Activated T-helper 17 cell treated with anti-CD3 and anti-CD28 coated beads, Interleukin-2, amount 50 U/mL, for 72 hours (primary cell): Measurements from ENCODE around the gene CTDSP1. TPM values are rescaled to one million over a fixed set of nuclear protein-coding genes. Genes with fewer than 3 reads are reported as not detected.

Experiments
- ATAC-seq: fragments of 150-1000 bp; cut with Tn5 transposase; replicated peaks from 2 replicates; pipeline ENCODE4 v1.10.0; 2021; ENCODE audit warnings: mild to moderate bottlenecking, moderate library complexity
- H3K27ac Mint-ChIP-seq: one replicate; pipeline ENCODE4 v1.8.0; 2022; ENCODE audit warnings: mixed read lengths
- H3K27me3 Mint-ChIP-seq: one replicate; pipeline ENCODE4 v1.8.0; 2022; ENCODE audit warnings: mixed read lengths
- H3K36me3 Mint-ChIP-seq: one replicate; pipeline ENCODE4 v1.8.0; 2022; ENCODE audit warnings: low read depth, mild to moderate bottlenecking, mixed read lengths
- H3K4me1 Mint-ChIP-seq: one replicate; pipeline ENCODE4 v1.8.0; 2022; ENCODE audit warnings: mixed read lengths
- H3K4me3 Mint-ChIP-seq: one replicate; pipeline ENCODE4 v1.8.0; 2022; ENCODE audit warnings: mild to moderate bottlenecking, mixed read lengths
- H3K9me3 Mint-ChIP-seq: one replicate; pipeline ENCODE4 v1.8.0; 2022; ENCODE audit warnings: mixed read lengths
- total RNA-seq, 2 donors: library from RNA; stranded (reverse); gene quantifications; one replicate each; pipeline ENCODE4 v1.2.3, GENCODE V29; 2022

CTDSP1 gene
- total RNA-seq, 2 donors from 2014 or later: 126 to 197 TPM

GRCh38 chr2:218436992-218437391, 37.3 kb downstream of the CTDSP1 start:
- no peaks in the 10 kb centered on the region for H3K9me3 Mint-ChIP-seq
- H3K27me3 Mint-ChIP-seq: no peaks in the 10 kb centered on the region
- no peak overlapping the region for H3K27ac Mint-ChIP-seq
- no peak overlapping the region for H3K4me3 Mint-ChIP-seq
- ATAC-seq: no peak
- H3K4me1 Mint-ChIP-seq: no peaks in the 10 kb centered on the region
- no peaks in the 10 kb centered on the region for H3K36me3 Mint-ChIP-seq

DNA sequence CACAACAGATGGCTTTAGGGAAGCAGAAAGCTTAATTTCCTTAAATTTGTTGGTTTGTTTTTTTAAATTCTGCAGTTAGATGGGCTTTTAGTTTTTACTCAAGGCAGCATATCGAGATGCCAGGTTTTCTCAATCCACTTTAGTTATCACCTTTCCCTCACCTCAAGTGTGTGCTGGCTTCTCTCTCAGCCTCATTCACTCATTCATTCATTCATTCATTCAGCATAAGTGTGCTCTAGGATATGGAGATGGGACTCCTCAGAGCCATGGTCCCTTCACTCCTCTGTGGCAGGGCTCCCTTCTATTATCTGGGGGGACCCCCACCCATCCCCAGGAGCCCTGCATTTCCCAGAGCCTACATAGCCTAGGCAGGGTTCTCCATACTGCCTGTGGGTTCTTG, 38.3 kb downstream of the CTDSP1 start:
- Mint-ChIP-seq H3K27ac (no peak overlapping the region), H3K4me3 (no peak overlapping the region)

DNA sequence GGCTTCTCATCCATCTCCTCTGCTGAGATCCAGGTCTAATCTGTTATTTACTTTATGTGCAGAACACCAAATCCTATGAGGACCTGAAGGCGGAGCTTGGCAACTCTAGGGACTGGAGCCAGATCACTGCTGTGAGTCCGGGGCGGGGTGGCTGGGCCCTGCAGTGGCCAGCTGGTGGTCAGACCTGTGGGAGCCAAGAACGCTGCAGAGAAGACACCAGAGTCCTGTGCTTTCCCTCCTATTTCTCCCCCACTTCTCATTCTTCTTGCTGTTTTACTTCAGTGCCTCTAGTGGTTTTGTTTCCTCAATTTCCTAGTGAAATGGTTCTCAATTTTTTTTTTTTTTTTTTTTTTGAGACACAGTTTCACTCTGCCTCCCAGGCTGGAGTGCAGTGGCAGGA, 38.9 kb downstream of the CTDSP1 start:
- no peaks in the 10 kb centered on the region for H3K36me3 Mint-ChIP-seq
- no peak for ATAC-seq
- H3K27me3 Mint-ChIP-seq: no peaks in the 10 kb centered on the region
- no peak overlapping the region for H3K27ac Mint-ChIP-seq
- H3K9me3 Mint-ChIP-seq: no peaks in the 10 kb centered on the region
- H3K4me3 Mint-ChIP-seq: no peak overlapping the region
- H3K4me1 Mint-ChIP-seq: no peaks in the 10 kb centered on the region

More for the DNA sequence above, 38.3 kb downstream of the CTDSP1 start:
- no peaks in the 10 kb centered on the region for H3K27me3 Mint-ChIP-seq
- no peaks in the 10 kb centered on the region for H3K4me1 Mint-ChIP-seq
- H3K36me3 Mint-ChIP-seq: no peaks in the 10 kb centered on the region
- no peaks in the 10 kb centered on the region for H3K9me3 Mint-ChIP-seq
- no peak for ATAC-seq

GRCh38 chr2:218444692-218445357, 45.2 kb downstream of the CTDSP1 start:
- Mint-ChIP-seq H3K4me3 (no peak overlapping the region), H3K27ac (no peak overlapping the region), H3K9me3 (no peaks in the 10 kb centered on the region), H3K36me3 (peaks cover 30% of the 10 kb centered on the region), H3K27me3 (no peaks in the 10 kb centered on the region), H3K4me1 (peaks cover 6% of the 10 kb centered on the region)
- no peak for ATAC-seq

GRCh38 chr2:218445602-218446001, 45.9 kb downstream of the CTDSP1 start:
- no peak for ATAC-seq
- H3K9me3 Mint-ChIP-seq: no peaks in the 10 kb centered on the region
- no peak overlapping the region for H3K4me3 Mint-ChIP-seq
- no peak overlapping the region for H3K27ac Mint-ChIP-seq
- H3K4me1 Mint-ChIP-seq: peaks cover 6% of the 10 kb centered on the region
- peaks cover 38% of the 10 kb centered on the region for H3K36me3 Mint-ChIP-seq
- no peaks in the 10 kb centered on the region for H3K27me3 Mint-ChIP-seq

DNA sequence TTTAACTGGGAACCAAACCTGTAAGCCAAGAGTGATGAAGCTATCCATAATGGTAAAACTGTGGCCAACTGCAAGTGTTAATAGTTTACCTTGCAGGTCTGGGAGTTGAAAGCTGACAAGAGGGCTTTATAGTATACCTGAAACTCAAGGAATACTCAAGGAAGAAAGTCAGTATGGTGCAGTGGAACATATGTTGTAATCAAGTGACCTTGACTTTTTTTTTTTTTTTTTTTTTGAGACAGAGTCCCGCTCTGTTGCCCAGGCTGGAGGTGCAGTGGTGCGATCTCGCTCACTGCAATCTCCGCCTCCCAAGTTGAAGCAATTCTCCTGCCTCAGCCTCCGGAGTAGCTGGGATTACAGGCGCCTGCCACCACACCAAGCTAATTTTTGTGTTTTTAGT, 46.9 kb downstream of the CTDSP1 start:
- no peak overlapping the region for H3K27ac Mint-ChIP-seq
- H3K4me3 Mint-ChIP-seq: no peak overlapping the region
- H3K4me1 Mint-ChIP-seq: peaks cover 6% of the 10 kb centered on the region
- H3K27me3 Mint-ChIP-seq: no peaks in the 10 kb centered on the region
- no peak for ATAC-seq
- H3K9me3 Mint-ChIP-seq: no peaks in the 10 kb centered on the region
- peaks cover 47% of the 10 kb centered on the region for H3K36me3 Mint-ChIP-seq

GRCh38 chr2:218447072-218447471, 47.4 kb downstream of the CTDSP1 start:
- H3K27me3 Mint-ChIP-seq: no peaks in the 10 kb centered on the region
- H3K4me1 Mint-ChIP-seq: peaks cover 6% of the 10 kb centered on the region
- H3K36me3 Mint-ChIP-seq: peaks cover 52% of the 10 kb centered on the region
- H3K27ac Mint-ChIP-seq: no peak overlapping the region
- no peak for ATAC-seq
- H3K9me3 Mint-ChIP-seq: no peaks in the 10 kb centered on the region
- H3K4me3 Mint-ChIP-seq: no peak overlapping the region

DNA sequence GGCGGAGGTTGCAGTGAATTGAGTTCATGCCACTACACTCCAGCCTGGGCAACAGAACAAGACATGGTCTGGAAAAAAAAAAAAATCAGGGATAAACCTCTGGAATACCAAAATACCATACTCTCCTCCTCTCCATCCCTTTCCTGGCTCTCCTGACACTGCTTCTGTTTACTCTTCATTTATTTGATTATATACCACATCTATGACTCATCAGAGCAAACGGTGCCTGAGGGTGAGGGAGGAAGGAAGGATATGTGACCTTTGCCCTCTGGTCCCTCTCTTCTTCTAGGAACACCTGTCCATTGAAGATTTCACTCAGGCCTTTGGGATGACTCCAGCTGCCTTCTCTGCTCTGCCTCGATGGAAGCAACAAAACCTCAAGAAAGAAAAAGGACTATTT, 49.3 kb downstream of the CTDSP1 start:
- ATAC-seq: no peak
- H3K9me3 Mint-ChIP-seq: no peaks in the 10 kb centered on the region
- peaks cover 6% of the 10 kb centered on the region for H3K4me1 Mint-ChIP-seq
- no peaks in the 10 kb centered on the region for H3K27me3 Mint-ChIP-seq
- H3K4me3 Mint-ChIP-seq: no peak overlapping the region
- H3K36me3 Mint-ChIP-seq: peaks cover 71% of the 10 kb centered on the region
- H3K27ac Mint-ChIP-seq: peak overlapping the region; percentile 54

DNA sequence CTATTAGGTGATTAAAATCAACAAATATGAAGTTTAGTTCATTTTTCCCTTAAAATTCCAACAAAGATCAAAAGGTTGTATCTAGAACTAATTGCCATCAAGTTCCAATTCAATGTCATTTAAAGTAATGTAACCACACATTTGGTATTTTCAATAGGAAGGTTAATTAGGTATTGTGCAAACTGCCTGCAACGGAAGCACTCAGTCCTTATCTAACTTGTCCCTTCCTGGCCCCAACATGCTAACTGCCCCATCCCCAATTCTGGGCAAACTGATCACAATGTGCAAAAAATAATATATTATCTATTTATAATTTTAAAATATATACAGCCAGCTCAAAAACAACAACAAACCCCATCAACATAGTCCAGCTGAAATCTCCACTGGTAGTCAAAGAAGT, 52.4 kb downstream of the CTDSP1 start:
- ATAC-seq: no peak
- Mint-ChIP-seq H3K27ac (no peak overlapping the region), H3K27me3 (no peaks in the 10 kb centered on the region), H3K36me3 (peaks cover 95% of the 10 kb centered on the region), H3K4me1 (peaks cover 6% of the 10 kb centered on the region), H3K9me3 (peaks cover 9% of the 10 kb centered on the region), H3K4me3 (no peak overlapping the region)

Other genes with a start within 250 kb of the CTDSP1 start
- gene CXCR1, start 232.9 kb upstream of the CTDSP1 start, total RNA-seq: not detected
- 100 to 1,000 TPM; 679 to 681 TPM for gene ARPC2, start 182.7 kb upstream of the CTDSP1 start, total RNA-seq
- gene GPBAR1, start 138.9 kb upstream of the CTDSP1 start, total RNA-seq: 1 to 10 TPM; 1.3 to 1.4 TPM
- gene AAMP, start 129.7 kb upstream of the CTDSP1 start, total RNA-seq: 10 to 100 TPM; 60.0 to 77.5 TPM
- gene PNKD, start 129.3 kb upstream of the CTDSP1 start, total RNA-seq: 10 to 100 TPM; 21.1 to 30.9 TPM
- 10 to 100 TPM; 50.9 to 62.0 TPM for gene TMBIM1, start 107.4 kb upstream of the CTDSP1 start, total RNA-seq
- gene CATIP, start 43.0 kb upstream of the CTDSP1 start, total RNA-seq: not detected
- under 1 TPM; 0.09 to 0.19 TPM for gene SLC11A1, start 17.6 kb upstream of the CTDSP1 start, total RNA-seq
- under 1 TPM in 1 of 2 donors, not detected in 1; 0.34 TPM for gene VIL1, start 19.3 kb downstream of the CTDSP1 start, total RNA-seq
- gene USP37, start 168.5 kb downstream of the CTDSP1 start, total RNA-seq: 100 to 1,000 TPM in 1 of 2 donors, 10 to 100 TPM in 1; 37.3 to 111 TPM
- 100 to 1,000 TPM in 1 of 2 donors, 10 to 100 TPM in 1; 74.1 to 102 TPM for gene CNOT9, start 169.0 kb downstream of the CTDSP1 start, total RNA-seq
- under 1 TPM; 0.37 to 0.52 TPM for gene PLCD4, start 208.0 kb downstream of the CTDSP1 start, total RNA-seq